B cell (primary cell): Measurements from ENCODE around the gene TFF3. TPM values are rescaled to one million over a fixed set of nuclear protein-coding genes. Genes with fewer than 3 reads are reported as not detected.

Experiments
- ATAC-seq: fragments of 200-7000 bp; cut with Tn5 transposase; one replicate; pipeline ENCODE4 v1.10.0; 2021; ENCODE audit warnings: low read depth, mild to moderate bottlenecking, moderate number of reproducible peaks, moderate library complexity
- CTCF ChIA-PET: fragments of 350-600 bp; sonication (Branson Sonifier 250); formaldehyde crosslinking; loops from one replicate; lab custom pipeline; 2021; ENCODE audit warnings: antibody characterized with exemption, inconsistent platforms; lab: Charles Lee
- POLR2A ChIA-PET: fragments of 350-600 bp; sonication (Branson Sonifier 250); formaldehyde crosslinking; loops from one replicate; lab custom pipeline; 2021; ENCODE audit warnings: antibody characterized with exemption; lab: Charles Lee
- DNase-seq: peaks from one replicate; pipeline ENCODE4 v3.0.0; 2013
- H2AFZ ChIP-seq: 2 replicates; pipeline ENCODE4 v1.6.1; 2012; ENCODE audit warnings: mild to moderate bottlenecking, low read depth, low read length; ENCODE audit not compliant: insufficient read depth, poor library complexity, severe bottlenecking
- H3K27ac ChIP-seq, 2 donors: 1 replicate in 1 of 2; 2 replicates in 1 of 2; pipeline ENCODE4 v1.5.1; 2012 to 2013; ENCODE audit warnings: low read length in 2 of 2, mild to moderate bottlenecking in 2 of 2, moderate library complexity in 1 of 2
- H3K27me3 ChIP-seq, 4 experiments: fragments of 200-600 bp in 1 of 4; sonication (generic) in 1 of 4; replicated peaks in 1 of 4; 1 replicate in 2 of 4; 2 replicates in 2 of 4; pipeline versions ENCODE4 v1.6.1 to v1.7.0; 2013 to 2016; ENCODE audit warnings: low read length in 3 of 4, mild to moderate bottlenecking in 2 of 4, mixed read lengths in 1 of 4, moderate library complexity in 1 of 4; ENCODE audit not compliant: insufficient read depth in 4 of 4, control insufficient read depth in 3 of 4; ENCODE audit errors: control extremely low read depth in 1 of 4
- H3K36me3 ChIP-seq, 2 experiments: replicated peaks in 1 of 2; 1 replicate in 1 of 2; 2 replicates in 1 of 2; pipeline versions ENCODE4 v1.6.1 to v1.7.1; 2013; ENCODE audit warnings: low read length in 1 of 2; ENCODE audit not compliant: insufficient read depth in 2 of 2, control insufficient read depth in 1 of 2; ENCODE audit errors: control extremely low read depth in 1 of 2, extremely low read depth in 1 of 2
- H3K4me1 ChIP-seq, 2 donors: fragments of 200-600 bp in 1 of 2; sonication (generic) in 1 of 2; 1 replicate in 1 of 2; 2 replicates in 1 of 2; pipeline versions ENCODE4 v1.5.1 to v1.6.1; 2013 to 2017; ENCODE audit warnings: low read length in 2 of 2; ENCODE audit not compliant: control insufficient read depth in 2 of 2, insufficient read depth in 2 of 2
- H3K4me2 ChIP-seq: replicated peaks from 2 replicates; pipeline ENCODE3; 2012; ENCODE audit warnings: mild to moderate bottlenecking, low read depth, low read length; ENCODE audit not compliant: poor library complexity, severe bottlenecking
- H3K4me3 ChIP-seq, 5 experiments: fragments of 200-600 bp in 1 of 5; sonication (generic) in 1 of 5; 1 replicate in 3 of 5; 2 replicates in 2 of 5; pipeline versions ENCODE4 v1.5.1 to v1.7.0; 2011 to 2016; ENCODE audit warnings: low read length in 4 of 5, mild to moderate bottlenecking in 4 of 5, low read depth in 2 of 5, control low read depth in 1 of 5, moderate library complexity in 1 of 5; ENCODE audit not compliant: insufficient read depth in 1 of 5; ENCODE audit errors: control extremely low read depth in 1 of 5, extremely low read depth in 1 of 5
- H3K79me2 ChIP-seq: fragments of 200-600 bp; sonication (generic); one replicate; pipeline ENCODE4 v1.6.0; 2016; ENCODE audit warnings: low read length; ENCODE audit not compliant: control insufficient read depth, insufficient read depth
- H3K9ac ChIP-seq: fragments of 200-600 bp; sonication (generic); 2 replicates; pipeline ENCODE4 v1.6.1; 2017; ENCODE audit warnings: mild to moderate bottlenecking, low read length, moderate library complexity
- H3K9me3 ChIP-seq, 3 donors: one replicate each; pipeline versions ENCODE4 v1.6.1 to v1.7.1; 2013; ENCODE audit warnings: low read length in 2 of 3; ENCODE audit not compliant: control insufficient read depth in 2 of 3, insufficient read depth in 1 of 3; ENCODE audit errors: control extremely low read depth in 1 of 3
- H4K20me1 ChIP-seq: 2 replicates; pipeline ENCODE4 v1.6.0; 2012; ENCODE audit warnings: mild to moderate bottlenecking, low read length; ENCODE audit not compliant: insufficient read depth, control insufficient read depth, poor library complexity, severe bottlenecking
- H3K27ac Mint-ChIP-seq: one replicate; pipeline ENCODE4 v1.8.0; 2021; ENCODE audit warnings: mixed read lengths
- H3K27me3 Mint-ChIP-seq: one replicate; pipeline ENCODE4 v1.8.0; 2021; ENCODE audit warnings: mixed read lengths
- H3K4me1 Mint-ChIP-seq: one replicate; pipeline ENCODE4 v1.8.0; 2021; ENCODE audit warnings: mixed read lengths
- H3K4me3 Mint-ChIP-seq: one replicate; pipeline ENCODE4 v1.8.0; 2021; ENCODE audit warnings: mixed read lengths
- H3K9me3 Mint-ChIP-seq: one replicate; pipeline ENCODE4 v1.8.0; 2022; ENCODE audit warnings: mixed read lengths; ENCODE audit not compliant: insufficient read depth
- CTCF ChIP-seq: fragments of 200-600 bp; IDR thresholded peaks from one replicate; pipeline ENCODE4 v1.8.0; 2022; ENCODE audit warnings: antibody characterized with exemption, mild to moderate bottlenecking
- EZH2 ChIP-seq: IDR thresholded peaks from 2 replicates; pipeline ENCODE4 v1.6.1; 2012; ENCODE audit warnings: borderline replicate concordance, low read depth, mild to moderate bottlenecking, moderate library complexity, low read length; ENCODE audit not compliant: insufficient read depth, poor library complexity, severe bottlenecking
- WGBS: methylation state at CpG from one replicate; pipeline ENCODE4 v1.1.5; 2013; ENCODE audit warnings: missing lambda C conversion rate; ENCODE audit not compliant: insufficient coverage; 5-methylcytosine and 5-hydroxymethylcytosine counted together
- intact Hi-C: fragments of 100-400 bp; cut with micrococcal nuclease; formaldehyde crosslinking; loops from one replicate; pipeline ENCODE4 v1.10.0; 2022
- polyA plus RNA-seq: library from polyadenylated mRNA; depleted of rRNA; stranded (reverse); fragments of >200 nt; gene quantifications from 2 replicates; pipeline ENCODE4 v1.2.3, GENCODE V29; 2012
- total RNA-seq, 2 donors: library from RNA; stranded (reverse); fragments of 120-200 nt in 1 of 2; gene quantifications; 1 replicate in 1 of 2; 2 replicates in 1 of 2; pipeline versions ENCODE4 v1.2.3 to v1.2.4, GENCODE V29; 2013 to 2022

Gene TFF3
- total and polyA plus RNA-seq, 2 donors (not counting 1 experiment from before 2014, with no cell fraction given), result not detected

GRCh38 chr21:42291751-42292562 is 23.3 kb downstream of the TFF3 start:
- DNase-seq, result no peak
- no peaks in the 10 kb centered on the region for H4K20me1 ChIP-seq
- ChIA-PET POLR2A (no interaction called here), CTCF (interaction anchor here (1.8 to 2.3 kb wide), 2 partner anchors 147 to 244 kb away, joined by 4 to 7 read pairs; no protein-coding TSS in a partner anchor)
- H3K27me3 ChIP-seq, result no peaks in the 10 kb centered on the region
- no peak overlapping the region for H3K9ac ChIP-seq
- H3K27ac ChIP-seq, result no peak overlapping the region
- peaks cover 0 to under 1% of the 10 kb centered on the region in 2 donors for H3K4me1 ChIP-seq
- Mint-ChIP-seq H3K27me3 (no peaks in the 10 kb centered on the region), H3K27ac (no peak overlapping the region), H3K9me3 (no peaks in the 10 kb centered on the region), H3K4me3 (no peak overlapping the region), H3K4me1 (peaks cover under 1% of the 10 kb centered on the region)
- no peak overlapping the region for H2AFZ ChIP-seq
- no peak overlapping the region for H3K4me2 ChIP-seq
- peak; percentile 28 for ATAC-seq
- intact Hi-C loops, result no loop called here
- no peaks in the 10 kb centered on the region for H3K79me2 ChIP-seq
- peaks cover 0 to 73% of the 10 kb centered on the region in 2 experiments for H3K36me3 ChIP-seq
- WGBS, result 91% methylated on average over 22 of the region's 22 CpGs
- no peak overlapping the region for H3K4me3 ChIP-seq
- H3K9me3 ChIP-seq, result no peaks in the 10 kb centered on the region
- TF ChIP-seq CTCF (no peak), EZH2 (no peak)
